WTC11 (cell line): Measurements from ENCODE around the gene TFCP2.

Experiments
- CTCF ChIP-seq: fragments of 200-600 bp; IDR thresholded peaks from 2 replicates; pipeline ENCODE4 v1.8.0; 2022; ENCODE audit warnings: antibody characterized with exemption
- E2F1 ChIP-seq: sonication (generic); formaldehyde crosslinking; IDR thresholded peaks from 2 replicates; pipeline ENCODE4 v1.8.0; 2022; ENCODE audit warnings: mild to moderate bottlenecking, missing genetic modification reagents
- E2F4 ChIP-seq: sonication (generic); formaldehyde crosslinking; IDR thresholded peaks from 2 replicates; pipeline ENCODE4 v1.8.1; 2022; ENCODE audit warnings: low read depth, mild to moderate bottlenecking, moderate library complexity, missing genetic modification reagents, borderline replicate concordance
- JUN ChIP-seq: sonication (generic); formaldehyde crosslinking; IDR thresholded peaks from 2 replicates; pipeline ENCODE4 v1.8.0; 2023; ENCODE audit warnings: mild to moderate bottlenecking, missing genetic modification reagents
- PRRX2 ChIP-seq: fragments of 250-450 bp; sonication (Bioruptor Pico); IDR thresholded peaks from 2 replicates; pipeline ENCODE4 v1.8.0; 2021; ENCODE audit warnings: mild to moderate bottlenecking
- SMAD4 ChIP-seq: sonication (generic); formaldehyde crosslinking; IDR thresholded peaks from 2 replicates; pipeline ENCODE4 v1.8.0; 2022; ENCODE audit warnings: mild to moderate bottlenecking, missing genetic modification reagents
- SP1 ChIP-seq: sonication (generic); formaldehyde crosslinking; conservative IDR thresholded peaks from 2 replicates; pipeline ENCODE4 v1.8.1; 2022; ENCODE audit warnings: missing genetic modification reagents
- TP53 ChIP-seq: sonication (generic); formaldehyde crosslinking; IDR thresholded peaks from 2 replicates; pipeline ENCODE4 v1.8.1; 2023; ENCODE audit warnings: mild to moderate bottlenecking, missing genetic modification reagents
- ZSCAN18 ChIP-seq: fragments of 250-450 bp; sonication (Bioruptor Pico); IDR thresholded peaks from 2 replicates; pipeline ENCODE4 v2.1.2; 2022; ENCODE audit warnings: mild to moderate bottlenecking, moderate library complexity

- no peak for TF ChIP-seq TP53 (CRISPR knock-in tag)
- TF ChIP-seq JUN (CRISPR knock-in tag): no peak
- TF ChIP-seq CTCF: no peak
- TF ChIP-seq SMAD4 (CRISPR knock-in tag): no peak
- no peak for TF ChIP-seq E2F1 (CRISPR knock-in tag)
- TF ChIP-seq ZSCAN18 (CRISPR knock-in tag): no peak
- no peak for TF ChIP-seq PRRX2 (CRISPR knock-in tag)
- TF ChIP-seq E2F4 (CRISPR knock-in tag): no peak
- TF ChIP-seq SP1: no peak
These were observed 10.4 kb upstream of the TFCP2 start for GRCh38 chr12:51183349-51183748.
